AG10803 (cell line): ENCODE results near the gene HS2ST1.

Source experiments
- DNase-seq: peaks from one replicate; pipeline ENCODE4 v3.0.0; 2010; ENCODE audit warnings: low read depth
- H3K4me3 ChIP-seq: 2 replicates; pipeline ENCODE4 v1.5.1; 2011; ENCODE audit warnings: mild to moderate bottlenecking, low read length, control low read depth
- CTCF ChIP-seq: conservative IDR thresholded peaks from 2 replicates; pipeline ENCODE4 v1.5.1; 2011; ENCODE audit warnings: mild to moderate bottlenecking, low read length, control low read depth, inconsistent platforms

HS2ST1 gene

DNA sequence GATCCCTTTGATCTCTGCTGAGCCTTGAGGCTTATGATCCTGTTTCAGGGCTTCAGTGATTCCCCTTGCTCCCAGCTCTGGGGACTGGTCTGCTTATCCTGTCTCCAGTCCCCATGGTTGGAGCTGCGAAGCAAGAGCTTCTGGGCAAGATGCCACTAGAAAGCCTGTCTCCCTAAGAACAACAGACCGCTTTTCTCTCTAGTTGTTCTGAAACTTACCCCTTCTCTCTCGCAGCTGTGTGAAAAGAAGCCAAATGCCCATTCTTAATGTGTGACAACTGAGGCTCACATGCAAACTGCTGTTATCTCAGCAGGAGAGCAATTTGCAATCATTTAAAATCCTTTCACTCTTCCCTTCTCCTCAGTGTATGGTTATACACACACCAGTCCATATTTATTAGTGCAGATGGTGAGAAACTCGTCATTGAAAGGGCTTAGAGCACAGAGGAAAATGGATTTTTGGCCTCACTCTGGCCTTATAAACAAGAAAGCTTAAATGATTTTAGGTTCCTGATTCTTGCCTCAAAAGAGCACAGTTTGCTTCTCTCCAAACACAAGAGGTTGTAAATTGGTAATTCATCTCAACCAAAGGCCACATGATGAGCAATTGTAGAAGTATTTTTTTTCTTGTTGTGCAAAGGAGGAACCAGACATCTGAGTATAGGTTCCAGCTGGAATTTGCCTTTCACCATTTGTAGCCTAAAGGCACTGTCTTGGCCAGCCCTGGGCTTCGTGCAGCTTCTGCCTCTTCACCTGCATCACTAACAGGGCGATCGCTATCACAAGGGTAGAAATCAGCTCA lies 235.0 kb downstream of the HS2ST1 start:
- TF ChIP-seq CTCF: no peak
- H3K4me3 ChIP-seq: no peak overlapping the region
- peak; percentile 76 for DNase-seq

DNA sequence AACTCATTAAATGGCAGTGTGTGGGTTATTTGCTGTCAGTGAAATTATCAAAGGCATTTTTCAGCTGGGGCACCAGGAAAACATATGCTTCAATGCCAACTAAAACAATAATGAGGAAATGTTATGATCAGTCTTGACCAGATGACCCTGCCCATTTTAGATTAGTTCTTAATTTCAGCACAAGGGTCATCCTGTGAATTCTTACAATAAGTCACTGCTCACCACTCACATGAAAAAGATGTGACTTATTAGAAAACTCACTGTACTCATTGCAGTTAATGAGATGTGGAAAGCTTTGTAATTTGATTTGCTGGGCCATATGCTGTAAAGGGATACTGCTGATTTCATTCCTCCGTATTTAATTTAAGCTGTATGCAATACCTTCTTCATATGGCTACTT lies 235.7 kb downstream of the HS2ST1 start:
- no peak for TF ChIP-seq CTCF
- H3K4me3 ChIP-seq: no peak overlapping the region

DNA sequence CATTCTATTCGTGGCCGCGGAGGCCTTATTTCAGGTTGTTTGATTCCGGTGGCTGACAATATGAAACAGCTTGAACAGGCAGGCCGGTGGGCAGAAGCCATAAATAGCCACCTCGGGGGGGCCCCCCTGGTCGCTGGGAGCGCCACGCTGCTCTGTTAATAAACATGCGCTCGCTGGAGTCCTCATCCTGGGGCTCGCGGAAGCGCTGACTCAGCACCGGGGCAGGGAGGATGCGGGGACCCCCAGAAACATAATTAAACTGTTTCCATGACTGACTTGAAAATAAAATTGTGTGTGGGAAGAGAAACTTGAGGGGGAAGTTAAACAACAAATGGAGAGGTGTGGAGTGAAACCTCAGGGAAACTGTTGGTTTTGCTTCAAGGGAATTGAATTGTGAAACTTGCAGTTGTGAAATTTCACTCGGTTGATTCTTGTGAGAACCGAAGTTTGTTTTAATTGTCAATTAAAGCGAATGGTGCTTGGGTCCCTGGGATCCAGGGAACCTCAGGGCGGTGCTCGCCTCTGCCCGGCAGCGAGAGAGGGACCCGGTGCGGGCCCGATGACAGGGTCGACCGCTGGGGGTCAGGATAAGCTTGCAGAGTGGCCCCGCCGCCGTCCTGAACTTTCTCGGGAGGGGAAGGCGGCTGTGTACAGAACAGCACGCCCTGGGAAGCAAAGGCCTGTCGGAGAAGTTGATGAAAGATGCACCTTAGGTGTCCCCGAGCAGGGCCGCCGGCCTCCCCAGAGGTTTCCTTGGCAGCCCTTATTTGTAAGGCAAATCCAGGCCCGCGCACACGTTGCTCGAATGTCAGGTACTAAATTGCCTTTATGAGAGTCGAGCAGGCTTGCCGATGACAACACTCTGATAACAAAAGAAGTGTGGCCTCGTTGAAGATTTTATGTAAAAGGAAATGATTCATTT lies 237.3 kb downstream of the HS2ST1 start:
- no peak overlapping the region for H3K4me3 ChIP-seq
- TF ChIP-seq CTCF: no peak
- DNase-seq: peak; percentile 16

More for the DNA sequence above, 235.7 kb downstream of the HS2ST1 start:
- no peak for DNase-seq

DNA sequence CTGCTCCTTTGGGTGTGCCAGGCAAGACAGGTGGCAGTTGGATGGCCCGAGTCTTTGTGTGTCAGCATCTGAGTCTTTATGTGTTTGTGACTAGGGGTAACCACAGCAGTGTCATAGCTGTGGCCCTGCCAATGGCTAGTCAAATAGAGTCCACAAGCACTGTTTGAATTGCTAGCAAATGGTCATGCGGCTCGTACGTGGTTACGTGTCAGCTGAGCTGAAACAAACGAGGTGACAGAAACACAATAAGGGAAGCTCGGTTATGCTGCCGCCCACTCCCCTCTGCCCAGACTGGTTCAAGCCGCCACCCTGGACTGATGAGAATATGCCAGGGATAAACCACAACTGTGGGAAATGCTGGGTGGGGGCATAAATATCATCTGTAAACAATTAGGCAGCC lies 239.9 kb downstream of the HS2ST1 start:
- no peak for DNase-seq
- TF ChIP-seq CTCF: no peak
- H3K4me3 ChIP-seq: no peak overlapping the region

DNA sequence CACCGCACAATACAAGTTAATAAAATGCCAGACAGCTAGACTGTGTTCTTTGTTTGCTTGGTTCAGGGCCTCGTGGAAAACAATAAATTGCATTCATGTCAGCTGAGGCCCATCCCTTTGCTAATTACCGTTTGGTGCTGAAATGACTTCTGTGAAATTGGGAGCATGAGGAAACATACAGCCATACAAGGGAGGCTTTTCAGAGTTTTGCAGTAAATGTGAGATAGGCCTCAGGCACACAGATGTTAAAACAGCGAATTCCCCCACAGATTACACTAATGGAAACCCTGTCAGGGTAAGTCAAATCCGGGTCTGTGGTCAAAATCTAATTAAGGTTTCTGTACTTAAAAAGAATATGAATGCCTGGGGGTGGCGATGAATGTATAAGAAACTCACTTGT lies 240.7 kb downstream of the HS2ST1 start:
- H3K4me3 ChIP-seq: no peak overlapping the region

GRCh38 chr1:87155648-87156047 lies 241.2 kb downstream of the HS2ST1 start:
- no peak overlapping the region for H3K4me3 ChIP-seq
- no peak for DNase-seq
- no peak for TF ChIP-seq CTCF

More for the DNA sequence above, 240.7 kb downstream of the HS2ST1 start:
- TF ChIP-seq CTCF: no peak
- DNase-seq: no peak
